ENCODE data around the gene APH1A. TPM values are rescaled to one million over a fixed set of nuclear protein-coding genes. Genes with fewer than 3 reads are reported as not detected.
A peak's percentile ranks its signal among the peaks of the same experiment; 100 is the strongest.

Gene APH1A
- polyA plus RNA-seq, 2 of the 4 experiments (the other 2 are of a cell fraction), result 109 to 118 TPM

DNA sequence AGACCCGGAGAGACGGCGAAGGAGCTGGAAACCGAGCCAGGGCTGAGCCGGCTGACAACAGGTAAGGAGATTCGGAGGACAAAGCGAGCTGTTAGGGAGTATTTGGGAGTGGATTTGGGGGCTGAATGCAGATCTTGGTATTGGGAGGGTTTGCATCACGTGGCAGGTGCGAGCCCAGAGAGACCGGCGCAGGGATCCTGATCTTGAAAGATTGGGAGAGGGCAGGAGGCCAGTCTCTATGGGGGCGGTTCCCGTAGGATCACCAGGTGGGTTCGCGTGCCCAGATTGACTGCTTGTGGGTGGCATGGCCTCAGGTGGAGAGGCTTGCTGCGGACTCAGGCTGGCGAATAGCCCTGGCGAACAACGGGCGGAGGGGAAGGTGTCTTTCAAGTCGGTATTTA lies 13.7 kb upstream of the APH1A start:
- Histone ChIP-seq H3K9me3 (no peaks in the 10 kb centered on the region; the same call in 2 of the 3 replicates), H3K27ac (peak overlapping the region; percentile 77 to 78; a peak in 5 of 6 replicates), H3K4me3 (peak overlapping the region; percentile 52), H3K4me1 (peaks cover 13% of the 10 kb centered on the region; the same call in 2 of the 3 replicates), H3K4me2 (peak overlapping the region; percentile 95)
- WGBS (ENCODE audit: missing lambda C conversion rate), result 70% methylated on average over 21 of the region's 21 CpGs
- FAIRE-seq (no peak), DNase-seq (ENCODE audit: low read depth in 1 of 2, low spot score in 1 of 2) (no peak), ATAC-seq (no peak)
- TF ChIP-seq POLR2A (IDR thresholded peaks at IDR 0.05; ENCODE audit: low read length) (no peak), NPAS2 (CRISPR knock-in tag; IDR thresholded peaks at IDR 0.05; ENCODE audit: borderline replicate concordance) (0 out of 2 replicates have a peak, but pooled peaks have one; percentile 3)
- ChIA-PET POLR2A (no interaction called here), CTCF (interaction anchor here (1.4 to 13.0 kb wide), 3 partner anchors 10 to 29 kb away, joined by 3 to 172 read pairs (median 6); partner anchors contain the start of gene CA14)

DNA sequence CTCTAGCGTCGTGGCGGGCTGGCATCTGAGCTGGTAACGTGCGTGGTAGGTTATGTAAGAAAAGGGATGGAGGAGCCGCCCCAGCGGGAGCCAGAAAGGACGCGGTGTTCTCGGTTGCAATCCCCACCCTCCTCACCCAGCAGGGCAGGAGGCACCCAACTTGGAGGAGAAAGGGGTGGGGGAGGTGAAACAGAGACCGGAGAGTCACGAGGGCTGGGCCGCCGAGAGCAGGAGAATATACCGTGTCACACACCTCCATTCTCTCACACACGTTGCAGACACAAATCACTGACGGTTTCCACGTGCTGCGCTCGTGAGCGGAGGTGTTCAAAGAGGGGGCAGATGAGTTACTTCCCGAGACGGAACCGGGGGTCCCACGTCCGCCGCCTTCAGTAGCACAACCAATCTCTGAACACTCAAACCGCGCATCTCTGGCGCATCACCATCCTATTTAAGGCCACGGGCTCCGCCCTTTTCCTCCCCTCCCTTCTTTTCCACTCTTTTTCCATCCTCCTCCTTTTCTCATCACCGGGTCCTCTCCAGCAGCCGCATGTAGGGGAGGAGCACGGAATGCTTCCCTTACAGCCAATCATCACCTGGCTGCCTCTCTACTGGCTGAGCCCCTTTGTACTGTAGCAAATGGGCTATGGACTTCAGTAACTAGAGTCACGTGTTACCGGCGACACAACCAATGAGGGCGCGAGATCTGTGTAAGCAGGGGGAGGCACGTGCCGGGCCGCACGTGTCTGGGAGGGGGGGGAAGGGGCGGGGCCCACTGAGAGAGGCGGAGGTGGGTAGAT lies 13.1 kb upstream of the APH1A start, which contains the start of gene CIART:
Gene CIART (plus strand): TSS at position 797 of the 800 bp plus-strand sequence. CDS start 714 bp downstream, outside the sequence.
- H3K4me2 ChIP-seq, result peak within 1 kb of the TSS; percentile 95
- WGBS (ENCODE audit: missing lambda C conversion rate), result 4% methylated on average over 35 of the region's 46 CpGs
- DNase-seq (ENCODE audit: low read depth in 1 of 2, low spot score in 1 of 2) (peak; percentile 93 to 97), FAIRE-seq (no peak), ATAC-seq (peak; percentile 96)
- peaks cover 13% of the 10 kb centered on the region; the same call in 2 of the 3 replicates for H3K4me1 ChIP-seq
- peak within 1 kb of the TSS; percentile 77 to 78 for H3K27ac ChIP-seq
- ChIA-PET CTCF (interaction anchor here (0.6 to 13.0 kb wide), 18 partner anchors 8 to 597 kb away, joined by 3 to 172 read pairs (median 3); partner anchors contain the start of genes APH1A, C1orf54 and CA14), POLR2A (interaction anchor here (0.9 to 1.2 kb wide), 3 partner anchors 26 to 234 kb away, joined by 3 to 8 read pairs (median 5); partner anchors contain the start of gene FALEC)
- no peaks in the 10 kb centered on the region; the same call in 2 of the 3 replicates for H3K9me3 ChIP-seq
- H3K4me3 ChIP-seq, result peak within 1 kb of the TSS; percentile 52
- TF ChIP-seq SREBF2 (IDR thresholded peaks at IDR 0.05) (no peak), HOXB5 (CRISPR knock-in tag; IDR thresholded peaks at IDR 0.05) (no peak; the same call in 1 of the 2 replicates), MAZ (IDR thresholded peaks at IDR 0.05; ENCODE audit: borderline replicate concordance, low read depth, low read length) (peak; percentile 82; the same call in 1 of the 2 replicates), MAFK (IDR thresholded peaks at IDR 0.05; ENCODE audit: partially characterized antibody) (no peak), JUN (IDR thresholded peaks at IDR 0.05) (peak in 1 of 2 experiments; percentile 40; a peak in 2 of 5 replicates), GATA3 (IDR thresholded peaks at IDR 0.05; ENCODE audit: borderline replicate concordance) (no peak), ZFP36 (IDR thresholded peaks at IDR 0.05; ENCODE audit: borderline replicate concordance, partially characterized antibody) (no peak), POLR2AphosphoS2 (conservative IDR thresholded peaks at IDR 0.05; ENCODE audit: low read length) (no peak), MYC (IDR thresholded peaks at IDR 0.05; ENCODE audit: borderline replicate concordance, low read length) (no peak; the same call in 1 of the 2 replicates), RAD21 (conservative IDR thresholded peaks at IDR 0.05 in 1 of 2, IDR thresholded peaks at IDR 0.05 in 1 of 2) (no peak), CHD2 (IDR thresholded peaks at IDR 0.05; ENCODE audit: low read length, partially characterized antibody) (no peak), SMC3 (IDR thresholded peaks at IDR 0.05) (no peak), NR3C1 (IDR thresholded peaks at IDR 0.05) (no peak), HEYL (CRISPR knock-in tag; IDR thresholded peaks at IDR 0.05) (no peak), CEBPB (IDR thresholded peaks at IDR 0.05) (no peak), HOXB13 (CRISPR knock-in tag; IDR thresholded peaks at IDR 0.05; ENCODE audit: low read depth) (peak; percentile 69; the same call in 1 of the 2 replicates), CBX8 (IDR thresholded peaks at IDR 0.05) (no peak), ZNF302 (CRISPR knock-in tag; IDR thresholded peaks at IDR 0.05) (no peak), FOXS1 (CRISPR knock-in tag; IDR thresholded peaks at IDR 0.05) (no peak), CHD4 (IDR thresholded peaks at IDR 0.05; ENCODE audit: borderline replicate concordance) (no peak), TP53 (CRISPR knock-in tag; IDR thresholded peaks at IDR 0.05) (no peak), ZC3H11A (IDR thresholded peaks at IDR 0.05) (no peak), KDM1A (IDR thresholded peaks at IDR 0.05; ENCODE audit: low read depth) (no peak)
- TF ChIP-seq, protein P1, sequence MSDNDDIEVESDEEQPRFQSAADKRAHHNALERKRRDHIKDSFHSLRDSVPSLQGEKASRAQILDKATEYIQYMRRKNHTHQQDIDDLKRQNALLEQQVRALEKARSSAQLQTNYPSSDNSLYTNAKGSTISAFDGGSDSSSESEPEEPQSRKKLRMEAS (IDR thresholded peaks at IDR 0.05), result peak; percentile 81
- TF ChIP-seq, protein P2, sequence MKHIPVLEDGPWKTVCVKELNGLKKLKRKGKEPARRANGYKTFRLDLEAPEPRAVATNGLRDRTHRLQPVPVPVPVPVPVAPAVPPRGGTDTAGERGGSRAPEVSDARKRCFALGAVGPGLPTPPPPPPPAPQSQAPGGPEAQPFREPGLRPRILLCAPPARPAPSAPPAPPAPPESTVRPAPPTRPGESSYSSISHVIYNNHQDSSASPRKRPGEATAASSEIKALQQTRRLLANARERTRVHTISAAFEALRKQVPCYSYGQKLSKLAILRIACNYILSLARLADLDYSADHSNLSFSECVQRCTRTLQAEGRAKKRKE (CRISPR knock-in tag; IDR thresholded peaks at IDR 0.05; ENCODE audit: low read depth), result no peak
- TF ChIP-seq, protein P3, sequence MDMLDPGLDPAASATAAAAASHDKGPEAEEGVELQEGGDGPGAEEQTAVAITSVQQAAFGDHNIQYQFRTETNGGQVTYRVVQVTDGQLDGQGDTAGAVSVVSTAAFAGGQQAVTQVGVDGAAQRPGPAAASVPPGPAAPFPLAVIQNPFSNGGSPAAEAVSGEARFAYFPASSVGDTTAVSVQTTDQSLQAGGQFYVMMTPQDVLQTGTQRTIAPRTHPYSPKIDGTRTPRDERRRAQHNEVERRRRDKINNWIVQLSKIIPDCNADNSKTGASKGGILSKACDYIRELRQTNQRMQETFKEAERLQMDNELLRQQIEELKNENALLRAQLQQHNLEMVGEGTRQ (IDR thresholded peaks at IDR 0.05), result peak; percentile 94
- TF ChIP-seq, protein P4, sequence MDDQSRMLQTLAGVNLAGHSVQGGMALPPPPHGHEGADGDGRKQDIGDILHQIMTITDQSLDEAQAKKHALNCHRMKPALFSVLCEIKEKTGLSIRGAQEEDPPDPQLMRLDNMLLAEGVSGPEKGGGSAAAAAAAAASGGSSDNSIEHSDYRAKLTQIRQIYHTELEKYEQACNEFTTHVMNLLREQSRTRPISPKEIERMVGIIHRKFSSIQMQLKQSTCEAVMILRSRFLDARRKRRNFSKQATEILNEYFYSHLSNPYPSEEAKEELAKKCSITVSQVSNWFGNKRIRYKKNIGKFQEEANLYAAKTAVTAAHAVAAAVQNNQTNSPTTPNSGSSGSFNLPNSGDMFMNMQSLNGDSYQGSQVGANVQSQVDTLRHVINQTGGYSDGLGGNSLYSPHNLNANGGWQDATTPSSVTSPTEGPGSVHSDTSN (IDR thresholded peaks at IDR 0.05), result no peak
- TF ChIP-seq, protein P5, sequence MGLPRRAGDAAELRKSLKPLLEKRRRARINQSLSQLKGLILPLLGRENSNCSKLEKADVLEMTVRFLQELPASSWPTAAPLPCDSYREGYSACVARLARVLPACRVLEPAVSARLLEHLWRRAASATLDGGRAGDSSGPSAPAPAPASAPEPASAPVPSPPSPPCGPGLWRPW (IDR thresholded peaks at IDR 0.05), result no peak
- TF ChIP-seq, protein P6, sequence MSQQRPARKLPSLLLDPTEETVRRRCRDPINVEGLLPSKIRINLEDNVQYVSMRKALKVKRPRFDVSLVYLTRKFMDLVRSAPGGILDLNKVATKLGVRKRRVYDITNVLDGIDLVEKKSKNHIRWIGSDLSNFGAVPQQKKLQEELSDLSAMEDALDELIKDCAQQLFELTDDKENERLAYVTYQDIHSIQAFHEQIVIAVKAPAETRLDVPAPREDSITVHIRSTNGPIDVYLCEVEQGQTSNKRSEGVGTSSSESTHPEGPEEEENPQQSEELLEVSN (IDR thresholded peaks at IDR 0.05; ENCODE audit: borderline replicate concordance, low read depth), result peak; percentile 75; the same call in 1 of the 2 replicates
- TF ChIP-seq, protein P7, sequence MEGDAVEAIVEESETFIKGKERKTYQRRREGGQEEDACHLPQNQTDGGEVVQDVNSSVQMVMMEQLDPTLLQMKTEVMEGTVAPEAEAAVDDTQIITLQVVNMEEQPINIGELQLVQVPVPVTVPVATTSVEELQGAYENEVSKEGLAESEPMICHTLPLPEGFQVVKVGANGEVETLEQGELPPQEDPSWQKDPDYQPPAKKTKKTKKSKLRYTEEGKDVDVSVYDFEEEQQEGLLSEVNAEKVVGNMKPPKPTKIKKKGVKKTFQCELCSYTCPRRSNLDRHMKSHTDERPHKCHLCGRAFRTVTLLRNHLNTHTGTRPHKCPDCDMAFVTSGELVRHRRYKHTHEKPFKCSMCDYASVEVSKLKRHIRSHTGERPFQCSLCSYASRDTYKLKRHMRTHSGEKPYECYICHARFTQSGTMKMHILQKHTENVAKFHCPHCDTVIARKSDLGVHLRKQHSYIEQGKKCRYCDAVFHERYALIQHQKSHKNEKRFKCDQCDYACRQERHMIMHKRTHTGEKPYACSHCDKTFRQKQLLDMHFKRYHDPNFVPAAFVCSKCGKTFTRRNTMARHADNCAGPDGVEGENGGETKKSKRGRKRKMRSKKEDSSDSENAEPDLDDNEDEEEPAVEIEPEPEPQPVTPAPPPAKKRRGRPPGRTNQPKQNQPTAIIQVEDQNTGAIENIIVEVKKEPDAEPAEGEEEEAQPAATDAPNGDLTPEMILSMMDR (IDR thresholded peaks at IDR 0.05), result no peak

Data from A549 (cell line).